Measurements from ENCODE around the gene POLR1G. TPM values are rescaled to one million over a fixed set of nuclear protein-coding genes. Genes with fewer than 3 reads are reported as not detected.

POLR1G gene
- total RNA-seq, 1 experiment from 2014 or later, result 43.4 TPM

DNA sequence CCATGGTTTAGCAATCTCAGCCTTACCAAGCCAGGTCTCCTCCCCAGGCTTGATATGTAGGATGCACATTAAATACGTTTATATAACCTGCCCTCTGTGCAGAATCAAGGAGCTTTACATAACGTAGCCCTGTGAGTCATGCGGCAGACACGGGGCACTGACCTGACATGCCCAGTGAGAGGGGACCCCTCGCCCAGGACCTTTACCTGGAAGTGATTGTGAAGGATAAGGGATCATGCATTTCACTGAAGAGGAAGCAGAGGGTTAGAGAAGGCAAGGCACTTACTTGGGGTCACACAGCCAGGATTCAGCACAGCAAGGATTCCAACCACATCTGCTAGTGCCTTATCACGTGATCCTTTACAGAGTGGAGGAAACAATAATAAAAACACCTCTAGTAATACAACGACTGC lies 42.4 kb downstream of the POLR1G start:
- H2BK120ac ChIP-seq (ENCODE audit: low read depth, low read length, poor library complexity, severe bottlenecking), result no peak overlapping the region
- no peak overlapping the region for H3K14ac ChIP-seq (ENCODE audit: insufficient read depth, low read length)
- Mint-ChIP-seq H3K4me3 (no peak overlapping the region), H3K36me3 (ENCODE audit: insufficient read depth in 1 of 3, low read depth in 3 of 3) (no peaks in the 10 kb centered on the region; a peak in 1 of 7 replicates), H3K4me1 (peaks cover 15 to 25% of the 10 kb centered on the region in 2 experiments), H3K27ac (no peak overlapping the region), H3K9me3 (peaks cover 4 to 11% of the 10 kb centered on the region in 2 experiments; a peak in 4 of 5 replicates), H3K27me3 (ENCODE audit: low read depth) (peaks cover 42% of the 10 kb centered on the region)
- no peak overlapping the region for H2BK15ac ChIP-seq (ENCODE audit: low read depth, low read length)
- H3K79me2 ChIP-seq (ENCODE audit: insufficient read depth, low read length), result no peaks in the 10 kb centered on the region
- H3K4ac ChIP-seq (ENCODE audit: low read depth, low read length), result no peak overlapping the region
- no peak overlapping the region for H3T11ph ChIP-seq (ENCODE audit: low read length)
- H3K27ac ChIP-seq (ENCODE audit: insufficient read length, low read depth, low read length), result no peak overlapping the region
- peaks cover 5% of the 10 kb centered on the region for H3K23me2 ChIP-seq (ENCODE audit: insufficient read length, low read depth, low read length, poor library complexity, severe bottlenecking)
- H2AFZ ChIP-seq (ENCODE audit: low read length), result no peak overlapping the region
- H2AK5ac ChIP-seq (ENCODE audit: insufficient read length, low read length), result no peak overlapping the region
- TF ChIP-seq, protein P1, sequence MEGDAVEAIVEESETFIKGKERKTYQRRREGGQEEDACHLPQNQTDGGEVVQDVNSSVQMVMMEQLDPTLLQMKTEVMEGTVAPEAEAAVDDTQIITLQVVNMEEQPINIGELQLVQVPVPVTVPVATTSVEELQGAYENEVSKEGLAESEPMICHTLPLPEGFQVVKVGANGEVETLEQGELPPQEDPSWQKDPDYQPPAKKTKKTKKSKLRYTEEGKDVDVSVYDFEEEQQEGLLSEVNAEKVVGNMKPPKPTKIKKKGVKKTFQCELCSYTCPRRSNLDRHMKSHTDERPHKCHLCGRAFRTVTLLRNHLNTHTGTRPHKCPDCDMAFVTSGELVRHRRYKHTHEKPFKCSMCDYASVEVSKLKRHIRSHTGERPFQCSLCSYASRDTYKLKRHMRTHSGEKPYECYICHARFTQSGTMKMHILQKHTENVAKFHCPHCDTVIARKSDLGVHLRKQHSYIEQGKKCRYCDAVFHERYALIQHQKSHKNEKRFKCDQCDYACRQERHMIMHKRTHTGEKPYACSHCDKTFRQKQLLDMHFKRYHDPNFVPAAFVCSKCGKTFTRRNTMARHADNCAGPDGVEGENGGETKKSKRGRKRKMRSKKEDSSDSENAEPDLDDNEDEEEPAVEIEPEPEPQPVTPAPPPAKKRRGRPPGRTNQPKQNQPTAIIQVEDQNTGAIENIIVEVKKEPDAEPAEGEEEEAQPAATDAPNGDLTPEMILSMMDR (conservative IDR thresholded peaks at IDR 0.05), result no peak
- H4K8ac ChIP-seq (replicated peaks; ENCODE audit: insufficient read length, low read depth, low read length), result no peak overlapping the region
- DNase-seq, result no peak
- no peak overlapping the region for H2BK12ac ChIP-seq (ENCODE audit: insufficient read length, low read depth, low read length)
- H4K91ac ChIP-seq (ENCODE audit: insufficient read length, low read depth, low read length), result no peak overlapping the region
- H3K79me1 ChIP-seq (ENCODE audit: insufficient read depth, low read depth, low read length, poor library complexity, severe bottlenecking), result no peaks in the 10 kb centered on the region
- H2BK20ac ChIP-seq (ENCODE audit: low read depth, low read length, poor library complexity, severe bottlenecking), result no peak overlapping the region
- no peak overlapping the region for H4K5ac ChIP-seq (ENCODE audit: insufficient read length, low read depth, low read length)
- no peak overlapping the region for H3K4me2 ChIP-seq (ENCODE audit: insufficient read depth, insufficient read length, low read length)
- WGBS (ENCODE audit: extremely low coverage, insufficient read length, low lambda C conversion rate), result no CpG with 5 or more reads among the region's 7 CpGs
- H3K4me1 ChIP-seq (ENCODE audit: insufficient read depth, low read length), result peaks cover 2% of the 10 kb centered on the region; the same call in 1 of the 2 replicates
- H3K27me3 ChIP-seq (ENCODE audit: insufficient read depth, low read length), result no peaks in the 10 kb centered on the region; the same call in 1 of the 2 replicates
- no peak overlapping the region for H3K9ac ChIP-seq (ENCODE audit: extremely low read depth, insufficient read length, low read length)
- H4K20me1 ChIP-seq (ENCODE audit: control insufficient read depth, insufficient read depth, insufficient read length), result no peaks in the 10 kb centered on the region
- no peak overlapping the region for H3K56ac ChIP-seq (ENCODE audit: insufficient read length, low read depth, low read length)
- peak overlapping the region; percentile 71 for H3K18ac ChIP-seq (ENCODE audit: insufficient read length, low read depth, low read length)
- no peak overlapping the region for H3K23ac ChIP-seq (ENCODE audit: insufficient read length, low read depth, low read length)
- no peak overlapping the region for H2BK5ac ChIP-seq (ENCODE audit: insufficient read length, low read length)
- no peaks in the 10 kb centered on the region for H3K9me3 ChIP-seq (ENCODE audit: control insufficient read depth, low read depth, low read length)
